ENCODE results near the gene PIM3. TPM values are rescaled to one million over a fixed set of nuclear protein-coding genes. Genes with fewer than 3 reads are reported as not detected.

The PIM3 gene
- total RNA-seq, 1 donor from 2014 or later = 97.2 TPM

DNA sequence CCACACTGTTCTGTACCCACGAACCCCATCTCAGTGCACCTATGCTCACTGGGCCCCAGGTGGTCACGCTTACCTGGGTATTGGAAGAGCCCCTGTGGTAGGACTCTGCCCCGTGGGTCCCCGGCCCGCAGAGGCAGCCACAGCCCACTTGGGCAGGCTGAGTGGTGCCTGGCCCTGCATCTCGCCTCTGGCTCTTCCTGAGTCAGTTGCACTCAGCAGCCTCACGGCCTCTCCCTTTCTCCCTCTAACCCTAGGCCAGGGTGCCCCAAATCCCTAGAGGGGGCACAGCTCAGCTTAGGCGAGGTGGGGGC, 32.4 kb upstream of the PIM3 start:
- DNase-seq (ENCODE audit: extremely low spot score in 2 of 2) = no peak
- Histone ChIP-seq H3K36me3 (peaks cover 0 to 18% of the 10 kb centered on the region in 2 donors), H3K4me3 (no peak overlapping the region), H3K4me1 (peaks cover 29% of the 10 kb centered on the region), H3K27ac (no peak overlapping the region), H3K9me3 (no peaks in the 10 kb centered on the region), H3K27me3 (no peaks in the 10 kb centered on the region)
- TF ChIP-seq, protein P1, sequence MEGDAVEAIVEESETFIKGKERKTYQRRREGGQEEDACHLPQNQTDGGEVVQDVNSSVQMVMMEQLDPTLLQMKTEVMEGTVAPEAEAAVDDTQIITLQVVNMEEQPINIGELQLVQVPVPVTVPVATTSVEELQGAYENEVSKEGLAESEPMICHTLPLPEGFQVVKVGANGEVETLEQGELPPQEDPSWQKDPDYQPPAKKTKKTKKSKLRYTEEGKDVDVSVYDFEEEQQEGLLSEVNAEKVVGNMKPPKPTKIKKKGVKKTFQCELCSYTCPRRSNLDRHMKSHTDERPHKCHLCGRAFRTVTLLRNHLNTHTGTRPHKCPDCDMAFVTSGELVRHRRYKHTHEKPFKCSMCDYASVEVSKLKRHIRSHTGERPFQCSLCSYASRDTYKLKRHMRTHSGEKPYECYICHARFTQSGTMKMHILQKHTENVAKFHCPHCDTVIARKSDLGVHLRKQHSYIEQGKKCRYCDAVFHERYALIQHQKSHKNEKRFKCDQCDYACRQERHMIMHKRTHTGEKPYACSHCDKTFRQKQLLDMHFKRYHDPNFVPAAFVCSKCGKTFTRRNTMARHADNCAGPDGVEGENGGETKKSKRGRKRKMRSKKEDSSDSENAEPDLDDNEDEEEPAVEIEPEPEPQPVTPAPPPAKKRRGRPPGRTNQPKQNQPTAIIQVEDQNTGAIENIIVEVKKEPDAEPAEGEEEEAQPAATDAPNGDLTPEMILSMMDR (IDR thresholded peaks at IDR 0.05) = no peak
- TF ChIP-seq POLR2AphosphoS5 (IDR thresholded peaks at IDR 0.05; ENCODE audit: insufficient read depth in 1 of 2, low read depth in 1 of 2) (no peak), POLR2A (IDR thresholded peaks at IDR 0.05) (no peak)
- intact Hi-C loops (cut with DNase I) = loop anchor here (10.0 kb wide), 1 partner anchor 267 kb away; no protein-coding TSS in a partner anchor

DNA sequence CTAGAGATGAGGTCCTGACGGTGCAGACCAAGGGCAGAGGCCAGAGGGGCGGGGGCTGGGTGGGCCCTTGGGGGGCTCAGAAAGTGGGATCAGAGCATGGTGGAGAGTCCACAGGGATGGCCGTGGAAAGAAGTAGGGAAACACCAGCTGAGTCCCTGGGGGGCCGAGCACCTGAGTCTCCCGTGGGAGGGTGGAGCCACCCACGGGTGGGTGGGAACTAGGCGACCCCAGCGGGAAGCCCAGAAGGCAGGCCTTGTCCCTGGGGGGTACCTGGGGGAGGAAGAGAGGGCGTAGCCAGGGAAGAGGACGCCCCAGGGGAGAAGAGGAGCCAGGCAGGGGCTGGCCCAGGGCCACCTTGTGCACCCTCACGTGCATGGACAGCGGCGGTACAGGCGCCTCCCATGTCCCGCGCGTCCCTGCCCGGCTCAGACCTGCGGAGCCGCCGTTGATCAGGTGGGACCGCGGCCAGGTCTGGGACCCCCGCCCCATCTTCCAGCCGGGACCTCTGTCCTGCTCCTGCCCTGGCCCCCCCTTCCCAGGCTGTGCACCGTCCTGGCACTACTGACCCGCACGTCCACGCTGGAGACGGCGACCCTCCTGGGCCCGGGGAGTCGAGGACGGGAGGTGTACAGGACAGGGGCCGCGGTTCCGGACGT, 31.9 kb upstream of the PIM3 start:
- Histone ChIP-seq H3K27ac (no peak overlapping the region), H3K9me3 (no peaks in the 10 kb centered on the region), H3K27me3 (no peaks in the 10 kb centered on the region), H3K36me3 (peaks cover 0 to 13% of the 10 kb centered on the region in 2 donors), H3K4me3 (no peak overlapping the region), H3K4me1 (peaks cover 34% of the 10 kb centered on the region)
- TF ChIP-seq, protein P1 (IDR thresholded peaks at IDR 0.05) = no peak
- TF ChIP-seq POLR2AphosphoS5 (IDR thresholded peaks at IDR 0.05; ENCODE audit: insufficient read depth in 1 of 2, low read depth in 1 of 2) (no peak), POLR2A (IDR thresholded peaks at IDR 0.05) (no peak)
- intact Hi-C loops (cut with DNase I) = loop anchor here (10.0 kb wide), 1 partner anchor 266 kb away; no protein-coding TSS in a partner anchor
- no peak for DNase-seq (ENCODE audit: extremely low spot score in 2 of 2)

DNA sequence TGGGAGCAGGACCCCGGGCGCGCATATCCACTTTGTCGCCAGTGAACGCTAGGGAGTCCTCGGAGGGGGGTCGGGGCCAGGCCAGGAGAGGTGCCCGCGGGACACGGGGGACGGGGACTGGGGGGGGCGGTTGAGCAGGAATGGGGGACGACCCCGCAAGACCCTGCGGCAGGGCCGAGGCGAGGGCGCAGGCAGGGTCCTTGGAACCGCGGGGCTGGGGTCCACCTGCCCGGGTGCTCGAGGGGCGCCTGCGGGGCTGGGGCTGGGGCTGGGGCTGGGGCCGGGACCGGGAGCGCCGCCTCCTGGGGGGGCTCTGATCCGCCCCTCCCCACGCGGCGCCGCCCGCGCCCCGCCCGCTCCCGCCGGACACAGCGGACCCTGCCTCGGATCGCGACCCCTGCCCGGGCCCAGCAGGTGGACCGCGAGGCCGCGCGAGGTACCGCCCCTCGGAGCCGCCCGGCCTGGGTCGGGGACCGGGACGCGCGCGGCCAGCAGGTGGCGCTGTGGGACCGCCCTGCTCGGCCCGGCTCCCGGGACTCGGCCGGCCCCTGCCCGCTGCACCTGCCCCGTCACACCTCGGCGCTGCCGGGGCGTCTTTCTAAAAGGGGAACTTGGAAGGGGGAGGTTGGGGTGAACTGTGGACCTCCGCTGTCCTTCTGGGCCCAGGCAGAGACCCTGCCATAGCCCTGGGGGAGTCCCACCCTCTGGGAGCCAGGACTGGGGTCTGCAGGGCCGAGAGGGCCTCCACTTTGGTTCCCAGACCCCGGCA, 31.2 kb upstream of the PIM3 start:
- intact Hi-C loops (cut with DNase I) = loop anchor here (10.0 kb wide), 1 partner anchor 265 kb away; no protein-coding TSS in a partner anchor
- Histone ChIP-seq H3K4me1 (peaks cover 41% of the 10 kb centered on the region), H3K4me3 (peak overlapping the region in 1 of 2 donors; percentile 46), H3K27ac (no peak overlapping the region), H3K36me3 (peaks cover 0 to 9% of the 10 kb centered on the region in 2 donors), H3K27me3 (no peaks in the 10 kb centered on the region), H3K9me3 (no peaks in the 10 kb centered on the region)
- TF ChIP-seq, protein P1 (IDR thresholded peaks at IDR 0.05) = peak; percentile 58 to 96 (median 78)
- no peak for TF ChIP-seq POLR2AphosphoS5 (IDR thresholded peaks at IDR 0.05; ENCODE audit: insufficient read depth in 1 of 2, low read depth in 1 of 2)
- no peak for DNase-seq (ENCODE audit: extremely low spot score in 2 of 2)

DNA sequence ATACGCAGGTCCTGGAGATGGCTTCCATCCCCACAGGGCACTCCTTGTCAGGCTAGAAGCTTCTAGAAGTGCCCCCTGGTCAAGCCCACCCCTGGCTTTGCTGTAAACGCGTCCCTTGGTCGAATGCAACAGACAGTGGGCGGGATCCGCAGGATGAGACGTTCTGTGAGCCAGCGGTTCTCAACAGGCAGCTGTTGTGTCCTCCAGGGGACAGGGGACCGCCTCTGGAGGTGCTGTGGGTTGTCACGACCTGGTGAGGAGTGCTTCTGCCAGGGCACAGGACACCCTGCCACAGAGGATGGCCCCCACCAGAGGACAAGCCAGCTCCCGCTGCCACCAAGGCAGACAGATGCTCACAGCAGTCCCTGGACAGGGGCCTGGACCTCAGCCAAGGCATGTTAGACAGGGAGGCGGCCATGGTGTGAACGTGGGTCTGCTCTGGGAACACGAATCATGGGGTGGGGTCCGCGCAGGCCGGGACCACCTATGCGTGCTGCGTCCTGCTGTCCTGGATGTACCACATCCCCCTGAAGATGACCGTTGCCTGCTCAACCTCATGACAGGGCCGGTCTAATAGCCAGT, 30.5 kb upstream of the PIM3 start:
- H3K9me3 ChIP-seq = no peaks in the 10 kb centered on the region
- no peak for DNase-seq (ENCODE audit: extremely low spot score in 2 of 2)
- H3K4me1 ChIP-seq = peaks cover 48% of the 10 kb centered on the region
- no peak overlapping the region for H3K4me3 ChIP-seq
- no peaks in the 10 kb centered on the region for H3K27me3 ChIP-seq
- no peak overlapping the region for H3K27ac ChIP-seq
- intact Hi-C loops (cut with DNase I) = loop anchor here (2.0 to 10.0 kb wide), 2 partner anchors 101 to 265 kb away; no protein-coding TSS in a partner anchor
- peaks cover 0 to 9% of the 10 kb centered on the region in 2 donors for H3K36me3 ChIP-seq
- TF ChIP-seq POLR2A (IDR thresholded peaks at IDR 0.05) (no peak), POLR2AphosphoS5 (IDR thresholded peaks at IDR 0.05; ENCODE audit: insufficient read depth in 1 of 2, low read depth in 1 of 2) (no peak)
- TF ChIP-seq, protein P1 (IDR thresholded peaks at IDR 0.05) = no peak
